ENCODE measurements around the gene IQSEC1. TPM values are rescaled to one million over a fixed set of nuclear protein-coding genes. Genes with fewer than 3 reads are reported as not detected.

Gene IQSEC1
- total RNA-seq, 2 donors from 2014 or later, result 57.5 to 63.9 TPM

DNA sequence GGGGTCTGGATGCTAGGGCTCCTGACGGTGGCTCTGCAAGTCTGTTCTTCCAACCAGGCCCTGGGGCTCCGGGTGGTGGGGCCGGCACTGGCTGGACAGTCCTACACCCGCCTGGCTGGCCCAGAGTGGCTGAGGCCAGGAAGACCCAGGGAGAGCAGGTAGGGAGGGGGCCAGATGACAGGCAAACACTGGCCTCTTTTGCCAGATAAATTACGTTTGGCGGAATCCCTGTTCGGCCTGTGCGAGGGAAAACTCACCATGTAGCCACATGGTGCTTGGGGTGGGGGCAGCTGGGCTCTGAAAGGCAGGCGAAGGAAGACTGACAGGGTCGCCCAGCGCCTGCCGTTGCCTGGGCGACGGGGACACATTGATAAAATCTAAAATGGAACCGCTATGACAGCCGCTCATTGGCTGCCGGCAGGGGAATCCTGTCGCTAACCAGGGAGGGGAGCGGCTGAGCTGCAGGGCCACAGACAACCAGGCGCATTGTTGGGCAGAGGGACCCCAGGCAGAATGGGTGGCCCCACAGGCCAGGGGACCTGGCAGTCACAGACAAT is 30.4 kb downstream of the IQSEC1 start:
- Histone ChIP-seq H3K27me3 (no peaks in the 10 kb centered on the region), H3K36me3 (no peaks in the 10 kb centered on the region), H3K4me3 (no peak overlapping the region), H3K4me1 (no peaks in the 10 kb centered on the region), H3K27ac (no peak overlapping the region), H3K9me3 (no peaks in the 10 kb centered on the region)
- TF ChIP-seq, protein P1, sequence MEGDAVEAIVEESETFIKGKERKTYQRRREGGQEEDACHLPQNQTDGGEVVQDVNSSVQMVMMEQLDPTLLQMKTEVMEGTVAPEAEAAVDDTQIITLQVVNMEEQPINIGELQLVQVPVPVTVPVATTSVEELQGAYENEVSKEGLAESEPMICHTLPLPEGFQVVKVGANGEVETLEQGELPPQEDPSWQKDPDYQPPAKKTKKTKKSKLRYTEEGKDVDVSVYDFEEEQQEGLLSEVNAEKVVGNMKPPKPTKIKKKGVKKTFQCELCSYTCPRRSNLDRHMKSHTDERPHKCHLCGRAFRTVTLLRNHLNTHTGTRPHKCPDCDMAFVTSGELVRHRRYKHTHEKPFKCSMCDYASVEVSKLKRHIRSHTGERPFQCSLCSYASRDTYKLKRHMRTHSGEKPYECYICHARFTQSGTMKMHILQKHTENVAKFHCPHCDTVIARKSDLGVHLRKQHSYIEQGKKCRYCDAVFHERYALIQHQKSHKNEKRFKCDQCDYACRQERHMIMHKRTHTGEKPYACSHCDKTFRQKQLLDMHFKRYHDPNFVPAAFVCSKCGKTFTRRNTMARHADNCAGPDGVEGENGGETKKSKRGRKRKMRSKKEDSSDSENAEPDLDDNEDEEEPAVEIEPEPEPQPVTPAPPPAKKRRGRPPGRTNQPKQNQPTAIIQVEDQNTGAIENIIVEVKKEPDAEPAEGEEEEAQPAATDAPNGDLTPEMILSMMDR (IDR thresholded peaks at IDR 0.05), result no peak
- no peak for DNase-seq (ENCODE audit: low spot score)

DNA sequence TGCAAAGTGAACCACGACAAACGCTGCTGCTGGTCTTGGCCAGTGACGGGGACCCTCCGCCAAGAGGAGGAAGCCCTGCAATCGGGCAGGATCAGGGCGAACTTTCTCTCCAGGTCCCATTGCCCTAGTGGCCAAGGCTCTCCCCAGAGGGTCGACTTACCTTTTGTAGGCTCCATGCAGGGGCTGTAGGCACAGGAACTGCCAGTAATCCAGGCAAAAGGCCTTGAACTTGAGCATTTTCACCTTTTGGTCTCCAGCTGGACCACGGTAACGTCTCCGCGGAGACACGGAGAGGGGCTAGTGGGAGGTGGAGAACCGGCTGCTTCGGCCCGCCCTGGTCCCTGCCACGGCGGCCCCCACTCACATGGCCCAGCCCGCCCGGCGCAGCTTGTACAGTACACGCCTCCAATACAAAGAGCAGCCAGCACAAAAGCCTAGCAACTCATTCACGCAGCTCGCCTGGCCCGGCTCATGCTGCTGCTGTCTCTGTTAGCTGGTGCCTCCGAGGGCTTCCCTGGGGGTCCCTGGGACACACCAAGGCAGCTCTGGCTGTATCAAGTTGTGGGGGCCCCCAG is 31.0 kb downstream of the IQSEC1 start:
- no peaks in the 10 kb centered on the region for H3K9me3 ChIP-seq
- H3K27ac ChIP-seq, result no peak overlapping the region
- no peak for DNase-seq (ENCODE audit: low spot score)
- TF ChIP-seq, protein P1 (IDR thresholded peaks at IDR 0.05), result no peak
- H3K4me3 ChIP-seq, result no peak overlapping the region
- no peaks in the 10 kb centered on the region for H3K27me3 ChIP-seq
- no peaks in the 10 kb centered on the region for H3K36me3 ChIP-seq
- H3K4me1 ChIP-seq, result no peaks in the 10 kb centered on the region

DNA sequence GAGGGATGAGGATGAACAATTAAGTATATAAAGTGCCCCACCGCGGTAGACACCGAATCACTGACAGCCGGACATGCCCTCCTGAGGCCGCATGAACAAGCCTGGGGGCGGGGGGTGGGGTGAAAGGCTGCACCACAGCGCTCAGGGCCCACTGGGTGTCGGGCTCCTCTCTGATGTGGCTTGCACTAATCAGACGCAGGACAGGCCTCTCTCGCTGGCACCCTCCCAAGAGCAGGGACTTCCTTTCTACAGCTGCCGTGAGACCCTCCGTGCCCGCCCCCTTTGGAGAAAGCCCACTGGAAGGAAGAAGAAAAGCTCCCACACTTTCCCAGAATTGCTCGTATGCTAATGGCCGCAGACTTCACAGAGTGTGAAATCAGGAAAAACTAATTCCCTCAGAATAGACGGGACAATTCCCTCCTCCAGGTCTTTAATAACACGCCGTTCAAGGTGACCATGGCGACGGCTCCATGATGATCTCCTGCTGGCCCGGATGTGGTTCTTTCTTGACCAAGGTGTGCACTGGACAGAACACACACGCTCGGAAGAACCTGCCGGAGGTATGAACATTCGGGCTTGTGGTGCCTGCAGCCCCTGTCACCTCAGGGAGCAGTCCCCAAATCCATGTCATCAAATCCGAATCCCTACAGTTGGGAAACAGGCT is 32.0 kb downstream of the IQSEC1 start:
- Histone ChIP-seq H3K36me3 (no peaks in the 10 kb centered on the region), H3K27ac (no peak overlapping the region), H3K4me1 (no peaks in the 10 kb centered on the region), H3K27me3 (no peaks in the 10 kb centered on the region), H3K9me3 (no peaks in the 10 kb centered on the region), H3K4me3 (no peak overlapping the region)
- TF ChIP-seq, protein P1 (IDR thresholded peaks at IDR 0.05), result no peak
- no peak for DNase-seq (ENCODE audit: low spot score)

DNA sequence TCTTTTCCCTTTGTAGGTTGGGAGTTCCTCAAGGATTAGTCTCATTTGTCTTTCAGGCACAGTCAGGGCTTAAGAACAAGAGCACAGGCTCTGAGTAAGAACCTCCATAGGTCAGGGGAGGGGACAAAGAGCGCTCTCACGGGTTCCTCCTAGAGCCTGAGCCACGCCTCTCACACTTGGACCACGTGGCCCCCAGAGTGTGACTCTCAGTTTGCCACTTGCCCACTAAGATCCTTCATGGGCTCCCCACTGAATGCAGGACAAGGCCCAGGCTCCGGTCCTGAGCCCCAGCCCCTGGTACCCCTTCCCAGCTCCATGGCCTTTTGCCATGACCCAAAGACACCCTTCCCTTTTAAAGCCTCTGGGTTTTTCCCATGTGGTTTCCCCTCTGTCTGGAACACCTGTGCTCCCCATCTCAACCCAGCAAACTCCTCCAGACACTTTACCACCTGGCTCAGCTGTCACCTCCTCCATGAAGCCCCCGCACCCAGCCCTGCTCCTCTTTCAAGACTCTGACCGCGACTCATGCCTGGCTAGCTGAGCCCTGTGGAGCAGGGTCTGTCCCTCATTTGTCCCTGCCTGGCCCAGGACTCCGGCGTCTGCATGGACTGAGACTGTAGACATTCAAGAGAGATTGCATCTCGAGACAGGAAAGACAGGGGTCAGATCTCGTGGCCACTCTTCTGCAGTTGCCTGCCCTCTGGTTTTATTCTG is 32.7 kb downstream of the IQSEC1 start:
- Histone ChIP-seq H3K4me3 (no peak overlapping the region), H3K9me3 (no peaks in the 10 kb centered on the region), H3K27ac (no peak overlapping the region), H3K4me1 (no peaks in the 10 kb centered on the region), H3K36me3 (no peaks in the 10 kb centered on the region), H3K27me3 (no peaks in the 10 kb centered on the region)
- TF ChIP-seq, protein P1 (IDR thresholded peaks at IDR 0.05), result no peak
- DNase-seq (ENCODE audit: low spot score), result no peak

DNA sequence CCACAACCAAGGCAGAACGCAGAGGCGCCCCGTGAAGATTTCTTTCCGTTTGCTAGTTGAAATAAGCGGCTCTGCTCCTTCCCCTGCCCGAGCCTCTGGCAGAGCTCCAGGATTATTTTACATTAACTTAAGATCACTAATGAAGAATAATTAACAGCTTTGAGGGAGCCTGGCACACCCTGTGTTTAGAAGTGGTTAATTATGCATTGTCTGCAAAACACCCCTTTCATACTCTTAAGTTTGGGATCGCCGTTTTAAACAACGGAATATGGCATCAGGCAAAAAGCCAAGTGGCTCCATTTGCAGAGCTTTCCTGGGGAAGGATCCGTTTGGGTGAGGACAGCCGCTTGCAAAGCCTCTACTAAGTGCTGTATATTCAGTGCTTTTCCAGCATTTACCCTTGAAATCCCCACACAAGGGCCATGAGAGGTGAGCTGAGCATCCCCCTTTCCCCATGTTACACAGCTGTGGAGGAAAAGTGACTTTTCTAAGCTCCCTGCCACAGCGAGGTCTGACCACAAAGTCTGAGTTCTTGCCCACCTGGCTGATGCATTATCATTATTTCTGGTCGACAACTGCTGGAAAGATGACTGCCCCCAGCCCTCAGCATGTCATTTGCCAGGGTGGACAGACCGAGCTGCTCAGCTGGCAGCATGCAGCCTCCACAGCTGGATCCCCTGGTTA is 33.9 kb downstream of the IQSEC1 start:
- H3K4me1 ChIP-seq, result peaks cover 0 to 5% of the 10 kb centered on the region in 2 donors
- no peaks in the 10 kb centered on the region for H3K9me3 ChIP-seq
- no peaks in the 10 kb centered on the region for H3K27me3 ChIP-seq
- no peak for DNase-seq (ENCODE audit: low spot score)
- H3K4me3 ChIP-seq, result no peak overlapping the region
- TF ChIP-seq, protein P1 (IDR thresholded peaks at IDR 0.05), result no peak
- H3K27ac ChIP-seq, result no peak overlapping the region
- no peaks in the 10 kb centered on the region for H3K36me3 ChIP-seq
